GM21717 (cell line): ENCODE results near the gene COL13A1.

Experiments used
- ATAC-seq: cut with Tn5 transposase; IDR thresholded peaks from one replicate; pipeline ENCODE4 v1.9.1; 2021; ENCODE audit warnings: mild to moderate bottlenecking, moderate library complexity; ENCODE audit not compliant: unreplicated experiment

COL13A1 gene

DNA sequence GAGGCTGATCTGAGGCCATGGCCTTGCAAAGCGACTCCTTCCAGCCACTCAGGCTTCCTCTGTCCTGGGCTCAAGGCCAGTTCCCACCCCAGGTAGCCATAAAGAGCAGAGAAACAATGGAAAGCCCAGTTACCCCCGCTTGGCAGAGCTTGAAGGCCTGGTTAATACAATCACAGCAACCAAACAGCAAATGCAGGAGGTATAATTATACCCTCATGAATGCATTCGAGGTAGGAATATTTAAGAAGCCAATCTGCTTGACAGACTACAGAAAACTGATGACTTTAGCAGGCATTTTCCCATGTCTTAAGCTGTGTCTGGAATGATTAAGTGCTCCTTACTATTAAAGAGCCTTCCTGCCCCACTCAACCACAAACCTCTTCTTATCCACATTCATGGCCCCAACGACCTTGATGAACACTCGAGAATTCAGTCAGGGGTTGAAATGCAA lies 136.9 kb downstream of the COL13A1 start:
- ATAC-seq: no peak

GRCh38 chr10:69939061-69939460 lies 137.4 kb downstream of the COL13A1 start:
- ATAC-seq: no peak

DNA sequence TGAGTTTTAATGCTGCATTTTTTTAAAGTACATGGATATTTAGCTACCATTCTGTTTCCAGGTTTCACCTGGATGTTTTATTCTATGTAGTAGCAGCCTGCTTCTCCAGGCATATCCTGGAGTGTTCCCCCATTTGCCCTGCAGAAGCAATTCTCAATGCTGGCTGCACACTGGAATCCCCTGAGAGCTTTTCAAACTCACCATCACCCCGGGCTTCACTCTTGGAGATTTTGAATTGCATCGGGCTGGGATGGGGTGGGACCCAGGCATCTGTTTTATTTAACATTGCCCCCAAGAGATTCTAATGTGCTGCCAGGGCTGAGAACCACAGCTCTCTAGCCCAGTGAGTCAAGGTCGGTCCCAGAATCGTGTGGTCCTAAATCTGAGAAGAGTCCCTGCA lies 137.8 kb downstream of the COL13A1 start:
- ATAC-seq: no peak

DNA sequence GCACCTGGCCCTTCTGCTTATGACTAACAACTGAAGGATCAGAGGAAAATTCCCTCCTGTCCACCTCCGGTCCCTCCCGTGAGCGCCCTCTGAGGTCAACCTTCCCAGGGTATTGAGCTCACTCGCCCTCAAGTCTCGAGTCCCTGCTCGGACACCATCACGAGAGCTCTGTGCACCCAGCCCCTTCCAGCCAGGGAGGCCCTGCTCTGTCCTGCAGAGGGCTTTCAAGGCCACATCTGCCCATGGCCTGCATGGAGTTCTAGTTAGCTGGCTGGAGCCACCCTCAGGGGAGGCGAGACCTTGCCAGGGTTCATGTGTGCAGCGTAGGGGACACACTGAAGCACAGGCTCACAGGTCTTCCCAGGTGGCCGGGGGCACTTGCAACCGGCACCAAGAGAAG lies 140.0 kb downstream of the COL13A1 start:
- no peak for ATAC-seq

DNA sequence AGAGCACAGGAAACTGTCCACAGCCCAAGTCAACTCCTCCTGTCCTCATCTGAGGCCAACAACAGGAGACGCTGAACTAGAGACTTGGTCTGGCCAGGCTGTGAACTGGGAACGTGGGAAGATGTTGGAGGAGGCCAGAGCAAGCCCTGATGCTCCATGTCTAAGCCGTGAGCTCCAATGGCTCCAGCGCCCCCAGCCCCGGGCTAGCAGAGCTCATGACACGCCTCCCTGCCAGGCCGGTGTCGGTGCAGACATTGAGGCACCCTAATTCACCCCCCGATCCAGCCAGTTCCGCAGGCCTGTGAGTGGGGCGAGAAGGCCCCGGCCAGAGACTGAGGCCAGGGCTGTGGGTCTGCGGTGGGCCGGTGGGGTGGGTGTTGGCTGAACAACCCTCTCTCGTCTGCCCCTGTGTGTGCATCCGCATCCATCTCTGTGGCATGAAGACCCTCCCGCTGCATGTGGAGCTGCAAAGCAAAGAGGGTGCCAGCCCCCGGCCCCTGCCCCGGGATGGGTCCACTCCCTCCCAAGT lies 141.7 kb downstream of the COL13A1 start:
- ATAC-seq: no peak

DNA sequence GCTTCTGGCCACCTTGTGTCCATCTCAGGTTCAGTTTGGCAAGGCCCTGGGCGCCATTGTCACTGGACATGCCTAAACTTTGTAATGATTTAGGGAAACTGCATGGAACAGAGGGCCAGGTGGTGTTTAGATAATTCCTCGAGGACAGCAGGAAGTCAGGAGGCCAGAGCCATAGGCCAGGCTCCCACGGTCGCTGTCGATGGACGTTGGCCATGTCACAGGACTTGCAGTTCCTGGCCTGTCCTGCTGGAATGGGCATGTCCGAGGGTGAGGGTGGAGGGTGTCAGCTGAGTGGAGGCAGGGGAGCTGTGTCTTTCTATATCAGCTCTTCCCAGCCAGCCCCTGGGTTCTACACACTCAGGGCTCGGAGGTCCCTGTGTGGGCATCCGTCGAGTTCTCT lies 143.1 kb downstream of the COL13A1 start:
- ATAC-seq: no peak

GRCh38 chr10:69948261-69948660 lies 146.6 kb downstream of the COL13A1 start:
- ATAC-seq: no peak

- ATAC-seq: no peak
These were observed 148.1 kb downstream of the COL13A1 start for GRCh38 chr10:69949770-69950169.

DNA sequence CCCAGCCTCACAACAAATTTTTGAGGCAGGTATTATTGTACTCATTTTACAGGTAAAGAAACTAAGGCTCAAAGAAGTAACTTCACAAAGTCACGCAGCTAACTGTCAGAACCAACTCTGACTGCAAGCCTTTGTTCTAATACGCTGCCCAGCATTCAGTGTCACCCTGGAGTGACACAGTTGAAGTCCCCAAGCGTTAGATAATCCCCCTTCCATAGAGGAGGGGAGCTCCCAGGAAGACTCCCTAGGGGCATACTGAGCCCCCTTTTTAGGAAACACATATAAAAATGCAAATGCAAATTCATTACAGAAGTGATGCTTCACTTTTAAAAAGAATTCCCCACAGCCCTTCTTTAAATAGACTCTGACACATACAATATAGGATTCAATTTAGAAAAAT lies 150.0 kb downstream of the COL13A1 start:
- no peak for ATAC-seq

DNA sequence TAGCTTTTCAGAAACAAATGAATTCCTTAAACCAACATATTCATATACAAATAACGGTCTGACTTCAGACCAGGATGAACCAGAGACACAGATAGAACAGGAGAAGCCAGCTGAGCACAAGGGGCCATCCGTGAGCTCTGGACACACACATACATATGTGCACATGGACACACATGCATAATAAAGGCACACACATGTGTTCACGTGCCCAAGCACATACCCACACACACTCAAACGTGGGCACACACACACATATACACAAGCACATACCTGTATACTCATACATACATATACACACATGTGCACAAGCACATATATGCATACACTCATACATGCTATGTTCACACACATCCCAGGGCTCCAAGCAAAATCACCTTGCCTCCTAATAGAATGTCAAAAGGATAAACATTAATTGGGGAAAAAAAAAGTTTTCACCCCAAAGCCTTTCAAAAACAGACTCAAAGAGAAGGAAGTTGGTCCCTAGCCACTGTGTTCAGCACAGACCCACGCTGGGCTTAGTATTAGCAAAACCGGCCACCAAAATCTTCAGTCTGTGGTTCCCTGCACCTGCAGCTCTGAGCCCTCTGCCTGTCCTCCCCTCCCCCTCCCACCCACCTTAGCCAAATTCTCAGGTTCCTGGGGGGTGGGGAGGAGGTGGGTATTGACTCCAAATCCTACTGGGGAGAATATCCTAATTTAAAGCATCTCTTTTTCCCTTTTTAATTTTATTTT lies 150.5 kb downstream of the COL13A1 start:
- ATAC-seq: no peak

DNA sequence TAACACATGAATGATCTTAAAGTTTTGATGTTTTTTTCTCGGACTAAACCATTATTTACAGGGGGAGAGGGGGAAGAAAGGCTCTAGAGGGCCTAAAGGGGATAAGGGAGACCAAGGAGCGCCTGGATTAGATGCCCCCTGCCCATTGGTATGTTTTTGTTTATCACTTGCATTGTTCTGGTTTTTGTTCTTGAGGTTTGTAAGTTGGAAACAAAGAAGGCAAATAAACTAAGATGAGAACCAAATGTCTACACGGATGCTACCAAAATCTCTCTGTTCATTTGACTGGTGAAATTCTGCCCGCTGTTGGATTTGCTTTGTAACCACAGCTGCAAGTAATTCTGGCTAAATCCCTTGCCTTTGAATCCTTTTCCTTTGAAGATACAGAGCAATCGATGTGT lies 151.1 kb downstream of the COL13A1 start:
- ATAC-seq: no peak

DNA sequence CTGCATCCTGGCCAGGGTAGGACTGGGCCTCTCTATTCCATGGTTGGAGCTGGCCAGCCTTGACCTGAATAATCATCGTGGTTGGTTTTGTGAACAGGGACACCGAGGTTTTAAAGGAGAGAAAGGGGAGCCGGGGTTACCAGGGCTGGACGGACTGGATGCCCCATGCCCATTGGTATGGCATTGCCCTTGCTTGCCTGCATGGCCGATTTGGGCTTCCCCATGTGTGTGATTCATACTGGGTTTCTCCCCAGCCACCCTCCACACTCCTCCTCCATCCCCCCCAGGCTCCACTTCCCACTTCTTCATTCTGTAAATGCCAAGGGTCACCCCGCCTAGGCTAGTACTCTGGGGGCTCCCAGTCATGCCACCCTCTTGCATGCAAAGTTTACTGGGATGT lies 152.1 kb downstream of the COL13A1 start:
- ATAC-seq: no peak

DNA sequence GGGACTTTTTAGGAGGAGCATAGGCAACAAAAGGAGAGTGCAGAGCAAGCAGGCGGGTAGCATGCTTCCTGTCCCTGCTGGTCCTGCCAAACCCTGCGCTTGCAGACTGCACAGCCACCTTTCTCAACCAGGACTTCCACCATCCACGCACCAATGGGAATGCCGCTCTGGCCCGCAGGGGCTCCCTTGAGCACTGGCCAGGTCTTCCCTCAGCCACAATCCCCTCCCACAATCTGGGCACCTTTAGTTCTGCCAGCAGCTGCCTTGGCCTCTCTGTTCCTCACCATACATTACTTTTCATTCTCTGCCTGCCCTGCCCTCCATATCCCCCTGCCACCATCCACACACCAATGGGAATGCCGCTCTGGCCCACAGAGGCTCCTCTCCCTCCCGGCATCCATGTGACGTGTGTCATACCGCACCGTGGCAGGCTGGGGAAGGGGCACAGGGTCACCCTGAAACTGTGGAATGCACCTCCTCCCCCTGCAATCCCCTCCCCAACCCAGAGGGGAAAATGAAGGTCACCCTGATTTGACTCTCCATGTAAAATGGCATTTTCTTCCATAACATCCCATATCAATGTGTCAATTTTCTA lies 153.6 kb downstream of the COL13A1 start:
- ATAC-seq: no peak

- no peak for ATAC-seq
These were observed 154.4 kb downstream of the COL13A1 start for GRCh38 chr10:69955897-69956740.

- no peak for ATAC-seq
These were observed 155.1 kb downstream of the COL13A1 start for GRCh38 chr10:69956741-69957230.

DNA sequence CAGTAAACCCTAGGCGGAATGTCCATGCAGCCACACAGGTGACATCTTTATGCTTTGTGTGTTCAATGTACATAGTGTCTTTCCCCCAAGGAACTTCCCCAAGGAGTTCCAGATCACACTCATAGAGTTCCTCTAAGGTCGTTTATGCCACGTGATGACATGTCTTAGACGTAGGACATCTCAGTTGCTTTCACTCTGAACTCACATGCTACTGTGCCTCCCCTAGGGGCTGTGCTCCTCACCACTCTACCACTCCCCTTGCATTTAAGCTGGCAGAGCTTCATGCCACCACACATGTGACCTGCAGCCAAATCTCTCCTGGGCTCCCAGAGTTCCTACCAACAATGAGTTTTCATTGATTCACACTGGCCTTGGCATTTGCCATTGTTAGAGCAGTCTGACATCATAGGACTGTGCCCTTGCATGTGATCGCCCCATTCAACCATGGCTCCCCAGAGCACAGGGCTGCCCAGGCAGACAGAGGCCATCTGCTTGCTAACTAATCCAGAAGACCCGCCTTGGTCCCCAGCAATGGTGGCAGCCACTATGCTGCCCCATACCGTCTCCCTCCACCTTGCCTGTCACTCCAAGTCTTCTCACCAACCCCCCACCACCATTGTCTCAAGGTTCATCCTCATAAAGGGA lies 155.7 kb downstream of the COL13A1 start:
- no peak for ATAC-seq

DNA sequence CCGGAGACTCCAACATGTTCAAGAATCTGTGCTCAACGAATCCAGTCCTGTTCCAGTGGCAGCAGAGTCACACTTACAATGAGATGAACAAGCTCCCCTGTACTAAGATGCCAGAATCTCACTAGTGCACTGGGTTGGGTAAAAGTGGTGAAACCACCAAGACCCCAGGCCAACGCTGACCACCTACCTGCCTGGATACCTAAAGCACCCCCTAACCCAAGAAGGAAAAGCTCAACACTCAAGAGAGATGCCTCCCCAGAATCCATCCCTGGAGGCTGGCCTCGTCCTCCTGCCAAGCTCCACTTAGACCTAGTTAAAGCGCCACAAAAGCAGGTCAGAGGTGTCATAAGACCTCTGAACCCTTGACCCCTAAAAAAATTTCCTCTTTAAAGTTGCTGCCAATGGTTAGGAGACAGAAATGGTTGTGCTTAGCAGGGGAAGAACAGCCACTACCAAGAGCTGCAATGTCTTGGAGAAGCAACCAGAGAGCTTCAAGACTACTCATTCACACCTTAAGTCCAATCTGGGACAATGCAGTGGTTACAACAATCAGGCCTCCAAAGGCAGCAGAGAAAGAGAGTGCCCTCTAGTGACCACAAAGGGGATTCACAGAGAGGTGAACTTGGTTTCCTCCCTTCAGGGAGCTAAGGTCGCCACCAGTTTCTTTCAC lies 156.3 kb downstream of the COL13A1 start:
- ATAC-seq: peak; percentile 51

DNA sequence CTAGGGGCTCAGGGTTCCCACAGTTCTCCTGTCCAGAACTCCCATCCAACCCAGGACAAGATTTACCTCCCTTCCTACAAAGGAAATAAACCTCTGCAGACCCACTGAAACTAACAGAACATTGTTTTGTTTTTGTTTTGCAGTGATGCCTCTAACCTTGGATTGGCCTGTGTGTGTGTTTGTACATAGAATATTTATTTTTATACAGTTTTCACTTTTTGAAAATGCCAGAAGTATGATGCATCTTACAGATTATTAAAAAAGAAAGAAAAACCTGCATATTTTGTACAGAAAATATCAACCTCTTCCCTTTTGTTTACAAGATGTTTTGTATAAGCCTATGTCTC lies 156.8 kb downstream of the COL13A1 start:
- ATAC-seq: no peak

DNA sequence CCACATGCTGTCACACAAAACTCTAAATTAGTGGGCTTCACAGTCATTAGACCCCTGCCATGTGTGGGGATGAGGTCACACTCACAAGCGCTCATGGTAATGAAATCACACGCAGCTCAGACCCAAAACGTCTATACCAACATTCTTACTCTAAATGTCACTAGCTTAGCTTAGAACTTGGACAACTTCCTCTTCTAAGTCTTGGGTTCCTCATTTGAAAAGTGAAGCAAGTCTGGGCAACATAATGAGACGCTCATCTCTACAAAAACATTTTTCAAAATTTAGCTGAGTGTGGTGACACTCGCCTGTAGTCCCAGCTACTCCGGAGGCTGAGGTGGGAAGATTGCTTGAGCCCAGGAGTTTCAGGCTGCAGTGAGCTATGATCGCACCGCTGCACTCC lies 158.2 kb downstream of the COL13A1 start:
- no peak for ATAC-seq

GRCh38 chr10:69960606-69960987 lies 158.9 kb downstream of the COL13A1 start:
- no peak for ATAC-seq
